Hepatocyte (in vitro differentiated cells): ENCODE measurements around the gene CSNK2B. TPM values are rescaled to one million over a fixed set of nuclear protein-coding genes. Genes with fewer than 3 reads are reported as not detected.

ENCODE experiments used
- DNase-seq: peaks from one replicate; pipeline ENCODE4 v3.0.0-alpha.2; 2016; ENCODE audit warnings: low spot score
- H2AFZ ChIP-seq: fragments of 200-600 bp; sonication (generic); 2 replicates; pipeline ENCODE4 v1.6.0; 2016; ENCODE audit warnings: antibody characterized with exemption, mild to moderate bottlenecking
- H3K27ac ChIP-seq: fragments of 200-600 bp; sonication (generic); 2 replicates; pipeline ENCODE4 v1.5.1; 2016; ENCODE audit warnings: mild to moderate bottlenecking
- H3K27me3 ChIP-seq: fragments of 200-600 bp; sonication (generic); 2 replicates; pipeline ENCODE4 v1.6.1; 2016
- H3K36me3 ChIP-seq: fragments of 200-600 bp; sonication (generic); replicated peaks from 2 replicates; pipeline ENCODE4 v1.5.1; 2016; ENCODE audit warnings: low read depth; ENCODE audit not compliant: insufficient read depth
- H3K4me1 ChIP-seq: fragments of 200-600 bp; sonication (generic); 2 replicates; pipeline ENCODE4 v1.5.1; 2016; ENCODE audit warnings: mild to moderate bottlenecking, moderate library complexity; ENCODE audit not compliant: insufficient read depth
- H3K4me2 ChIP-seq: fragments of 200-600 bp; sonication (generic); 2 replicates; pipeline ENCODE4 v1.6.0; 2016
- H3K4me3 ChIP-seq: fragments of 200-600 bp; sonication (generic); 2 replicates; pipeline ENCODE4 v1.5.1; 2016; ENCODE audit warnings: mild to moderate bottlenecking
- H3K79me2 ChIP-seq: fragments of 200-600 bp; sonication (generic); 2 replicates; pipeline ENCODE4 v1.6.0; 2017; ENCODE audit warnings: mild to moderate bottlenecking
- H3K9me2 ChIP-seq: fragments of 200-600 bp; sonication (generic); replicated peaks from 2 replicates; pipeline ENCODE4 v1.6.0; 2017; ENCODE audit warnings: mild to moderate bottlenecking; ENCODE audit not compliant: insufficient read depth
- H3K9me3 ChIP-seq: fragments of 200-600 bp; sonication (generic); 2 replicates; pipeline ENCODE4 v1.5.1; 2016; ENCODE audit warnings: low read depth, mild to moderate bottlenecking
- H4K20me1 ChIP-seq: fragments of 200-600 bp; sonication (generic); 2 replicates; pipeline ENCODE4 v1.6.0; 2016; ENCODE audit warnings: mild to moderate bottlenecking; ENCODE audit not compliant: insufficient read depth, poor library complexity, severe bottlenecking
- CTCF ChIP-seq: fragments of 200-600 bp; sonication (generic); IDR thresholded peaks from 2 replicates; pipeline ENCODE4 v1.5.1; 2016; ENCODE audit warnings: antibody characterized with exemption, mild to moderate bottlenecking; ENCODE audit not compliant: poor library complexity
- EZH2 ChIP-seq: fragments of 200-600 bp; sonication (generic); IDR thresholded peaks from 2 replicates; pipeline ENCODE4 v1.6.1; 2016; ENCODE audit warnings: antibody characterized with exemption, mild to moderate bottlenecking, borderline replicate concordance
- EZH2phosphoT487 ChIP-seq: fragments of 200-600 bp; sonication (generic); IDR thresholded peaks from one replicate; pipeline ENCODE4 v1.6.1; 2018; ENCODE audit warnings: antibody characterized with exemption, mild to moderate bottlenecking, low read depth, moderate library complexity; ENCODE audit not compliant: unreplicated experiment, severe bottlenecking
- WGBS: methylation state at CpG from one replicate; pipeline ENCODE4 v1.1.6; 2016; ENCODE audit warnings: low lambda C conversion rate; ENCODE audit errors: missing lambda C conversion rate; 5-methylcytosine and 5-hydroxymethylcytosine counted together
- polyA plus RNA-seq: library from polyadenylated mRNA; unstranded; fragments of >200 nt; fragmentation: Nextera tagmentation; extraction: Ambion mirVana; gene quantifications from 2 replicates; pipeline ENCODE4 v1.2.1, GENCODE V29; 2016
- total RNA-seq: library from RNA; depleted of rRNA; stranded (reverse); fragments of >200 nt; gene quantifications from 2 replicates; pipeline ENCODE4 v1.2.3, GENCODE V29; 2014

CSNK2B gene
- total and polyA plus RNA-seq, 2 experiments from 2014 or later = 155 to 181 TPM

GRCh38 chr6:31634131-31634530 lies 31.7 kb upstream of the CSNK2B start:
- Histone ChIP-seq H2AFZ (no peak overlapping the region), H3K4me3 (no peak overlapping the region), H3K9me3 (no peaks in the 10 kb centered on the region), H3K4me2 (no peak overlapping the region), H3K4me1 (no peaks in the 10 kb centered on the region), H3K36me3 (no peaks in the 10 kb centered on the region), H3K27ac (no peak overlapping the region), H3K9me2 (no peaks in the 10 kb centered on the region), H3K27me3 (no peaks in the 10 kb centered on the region), H3K79me2 (peaks cover 2% of the 10 kb centered on the region), H4K20me1 (peaks cover 3% of the 10 kb centered on the region)
- TF ChIP-seq EZH2phosphoT487 (no peak), CTCF (no peak), EZH2 (no peak)
- 80% methylated on average over 3 of the region's 3 CpGs for WGBS
- DNase-seq = no peak

- H3K27me3 ChIP-seq = no peaks in the 10 kb centered on the region
- no peak overlapping the region for H3K4me2 ChIP-seq
- H2AFZ ChIP-seq = no peak overlapping the region
- 89% methylated on average over 11 of the region's 11 CpGs for WGBS
- H3K9me3 ChIP-seq = no peaks in the 10 kb centered on the region
- H3K4me1 ChIP-seq = no peaks in the 10 kb centered on the region
- no peaks in the 10 kb centered on the region for H3K36me3 ChIP-seq
- DNase-seq = no peak
- peaks cover 2% of the 10 kb centered on the region for H3K79me2 ChIP-seq
- no peak overlapping the region for H3K27ac ChIP-seq
- H4K20me1 ChIP-seq = peaks cover 3% of the 10 kb centered on the region
- H3K9me2 ChIP-seq = no peaks in the 10 kb centered on the region
- TF ChIP-seq EZH2 = no peak
- no peak for TF ChIP-seq CTCF
- TF ChIP-seq EZH2phosphoT487 = no peak
- H3K4me3 ChIP-seq = no peak overlapping the region
These were observed 30.8 kb upstream of the CSNK2B start for GRCh38 chr6:31634969-31635575.

- H4K20me1 ChIP-seq = peaks cover 3% of the 10 kb centered on the region
- no peak overlapping the region for H3K4me3 ChIP-seq
- H3K9me2 ChIP-seq = no peaks in the 10 kb centered on the region
- no peak overlapping the region for H3K4me2 ChIP-seq
- no peak for DNase-seq
- WGBS = 88% methylated on average over 27 of the region's 27 CpGs
- no peaks in the 10 kb centered on the region for H3K9me3 ChIP-seq
- no peaks in the 10 kb centered on the region for H3K36me3 ChIP-seq
- H3K27ac ChIP-seq = peak overlapping the region; percentile 57
- H2AFZ ChIP-seq = no peak overlapping the region
- H3K27me3 ChIP-seq = no peaks in the 10 kb centered on the region
- peaks cover 2% of the 10 kb centered on the region for H3K79me2 ChIP-seq
- H3K4me1 ChIP-seq = no peaks in the 10 kb centered on the region
- no peak for TF ChIP-seq EZH2
- no peak for TF ChIP-seq EZH2phosphoT487
- no peak for TF ChIP-seq CTCF
These were observed 28.9 kb upstream of the CSNK2B start for GRCh38 chr6:31636698-31637596.
